T-cell (primary cell): ENCODE data around the gene CNGA2. TPM values are rescaled to one million over a fixed set of nuclear protein-coding genes. Genes with fewer than 3 reads are reported as not detected.

Source experiments
- ATAC-seq, 4 experiments: fragments of 200-7000 bp in 3 of 4; fragments of 150-1000 bp in 1 of 4; cut with Tn5 transposase; replicated peaks in 1 of 4; 1 replicate in 3 of 4; 2 replicates in 1 of 4; pipeline ENCODE4 v1.10.0; 2021; ENCODE audit warnings: moderate library complexity in 3 of 4, mild to moderate bottlenecking in 2 of 4, moderate number of reproducible peaks in 1 of 4
- CTCF ChIA-PET, 2 donors: fragments of 300-600 bp; sonication (Branson Sonifier 250); formaldehyde crosslinking; loops; one replicate each; lab custom pipeline; 2022; ENCODE audit warnings: antibody characterized with exemption in 2 of 2; lab: Charles Lee
- POLR2A ChIA-PET, 2 donors: fragments of 300-600 bp; sonication (Branson Sonifier 250); formaldehyde crosslinking; loops; one replicate each; lab custom pipeline; 2022; ENCODE audit warnings: antibody characterized with exemption in 2 of 2; lab: Charles Lee
- DNase-seq, 35 experiments: peaks; one replicate each; pipeline versions ENCODE4 v3.0.0 to v3.0.0-alpha.2; 2013 to 2023
- H3K27ac ChIP-seq: one replicate; pipeline ENCODE4 v1.5.1; 2013; ENCODE audit warnings: low read length
- H3K27me3 ChIP-seq, 2 experiments: replicated peaks in 1 of 2; 1 replicate in 1 of 2; 2 replicates in 1 of 2; pipeline versions ENCODE4 v1.6.1 to v1.7.0; 2013; ENCODE audit warnings: low read length in 1 of 2, mixed read lengths in 1 of 2; ENCODE audit not compliant: control insufficient read depth in 2 of 2, insufficient read depth in 2 of 2; ENCODE audit errors: extremely low read depth in 1 of 2
- H3K36me3 ChIP-seq, 2 donors: 1 replicate in 1 of 2; 2 replicates in 1 of 2; pipeline versions ENCODE4 v1.6.1 to v1.7.0; 2013; ENCODE audit warnings: low read length in 1 of 2; ENCODE audit not compliant: control insufficient read depth in 2 of 2, insufficient read depth in 1 of 2; ENCODE audit errors: extremely low read depth in 1 of 2
- H3K4me1 ChIP-seq, 2 experiments: 1 replicate in 1 of 2; 2 replicates in 1 of 2; pipeline versions ENCODE4 v1.6.1 to v1.7.0; 2013; ENCODE audit warnings: low read length in 2 of 2, mixed read lengths in 1 of 2; ENCODE audit not compliant: insufficient read depth in 2 of 2, control insufficient read depth in 1 of 2; ENCODE audit errors: extremely low read depth in 1 of 2
- H3K4me3 ChIP-seq, 2 donors: 1 replicate in 1 of 2; 2 replicates in 1 of 2; pipeline versions ENCODE4 v1.5.1 to v1.7.0; 2013; ENCODE audit warnings: mild to moderate bottlenecking in 2 of 2, low read length in 1 of 2, moderate library complexity in 1 of 2; ENCODE audit not compliant: control insufficient read depth in 1 of 2; ENCODE audit errors: extremely low read depth in 1 of 2
- H3K9me3 ChIP-seq: 2 replicates; pipeline ENCODE4 v1.7.0; 2013
- H3K27ac Mint-ChIP-seq, 2 donors: one replicate each; pipeline ENCODE4 v1.8.0; 2020 to 2021; ENCODE audit warnings: mild to moderate bottlenecking in 2 of 2, mixed read lengths in 2 of 2
- H3K27me3 Mint-ChIP-seq, 2 donors: one replicate each; pipeline ENCODE4 v1.8.0; 2021 to 2022; ENCODE audit warnings: mixed read lengths in 2 of 2
- H3K36me3 Mint-ChIP-seq: one replicate; pipeline ENCODE4 v1.8.0; 2021; ENCODE audit warnings: mixed read lengths
- H3K4me1 Mint-ChIP-seq, 3 donors: one replicate each; pipeline ENCODE4 v1.8.0; 2020 to 2022; ENCODE audit warnings: mixed read lengths in 3 of 3, mild to moderate bottlenecking in 1 of 3
- H3K4me3 Mint-ChIP-seq, 3 donors: one replicate each; pipeline ENCODE4 v1.8.0; 2020 to 2022; ENCODE audit warnings: mild to moderate bottlenecking in 3 of 3, mixed read lengths in 3 of 3, moderate library complexity in 3 of 3
- H3K9me3 Mint-ChIP-seq, 3 donors: one replicate each; pipeline ENCODE4 v1.8.0; 2020 to 2022; ENCODE audit warnings: mixed read lengths in 3 of 3
- WGBS: methylation state at CpG from one replicate; pipeline ENCODE4 v1.1.5; 2013; ENCODE audit warnings: missing lambda C conversion rate; ENCODE audit not compliant: insufficient coverage; 5-methylcytosine and 5-hydroxymethylcytosine counted together
- total RNA-seq, 35 experiments: library from RNA in 6 of 35; stranded (reverse) in 6 of 35; fragments of 120-200 nt in 1 of 35; gene quantifications; one replicate each; pipeline versions ENCODE4 v1.2.1 to v1.2.4 and lab custom pipeline; 2013 to 2026

The CNGA2 gene
- total RNA-seq, 5 donors from 2014 or later (not counting 1 experiment from before 2014, with no cell fraction given), result not detected

DNA sequence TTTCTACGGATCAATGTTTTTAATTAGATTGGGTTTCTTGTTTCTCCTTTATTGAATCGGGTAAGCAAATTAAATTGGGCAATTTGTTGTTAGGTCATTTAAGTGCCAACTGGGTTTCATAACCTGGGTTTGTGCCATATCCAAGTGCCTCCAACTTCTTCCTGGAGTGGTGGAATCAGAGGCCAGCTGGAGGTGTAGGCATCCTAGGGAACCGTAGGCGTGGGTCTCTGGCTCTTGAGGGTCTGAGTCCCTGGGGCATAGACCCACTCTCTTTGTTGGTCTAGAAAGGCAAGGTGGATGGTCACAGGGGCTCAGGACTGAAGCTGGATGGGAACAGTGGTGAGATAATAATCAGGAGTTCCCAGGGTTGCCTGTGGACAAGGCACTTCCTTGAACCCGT is 18.3 kb downstream of the CNGA2 start:
- 100% methylated on average over 1 of the region's 5 CpGs for WGBS
- no peak for DNase-seq

DNA sequence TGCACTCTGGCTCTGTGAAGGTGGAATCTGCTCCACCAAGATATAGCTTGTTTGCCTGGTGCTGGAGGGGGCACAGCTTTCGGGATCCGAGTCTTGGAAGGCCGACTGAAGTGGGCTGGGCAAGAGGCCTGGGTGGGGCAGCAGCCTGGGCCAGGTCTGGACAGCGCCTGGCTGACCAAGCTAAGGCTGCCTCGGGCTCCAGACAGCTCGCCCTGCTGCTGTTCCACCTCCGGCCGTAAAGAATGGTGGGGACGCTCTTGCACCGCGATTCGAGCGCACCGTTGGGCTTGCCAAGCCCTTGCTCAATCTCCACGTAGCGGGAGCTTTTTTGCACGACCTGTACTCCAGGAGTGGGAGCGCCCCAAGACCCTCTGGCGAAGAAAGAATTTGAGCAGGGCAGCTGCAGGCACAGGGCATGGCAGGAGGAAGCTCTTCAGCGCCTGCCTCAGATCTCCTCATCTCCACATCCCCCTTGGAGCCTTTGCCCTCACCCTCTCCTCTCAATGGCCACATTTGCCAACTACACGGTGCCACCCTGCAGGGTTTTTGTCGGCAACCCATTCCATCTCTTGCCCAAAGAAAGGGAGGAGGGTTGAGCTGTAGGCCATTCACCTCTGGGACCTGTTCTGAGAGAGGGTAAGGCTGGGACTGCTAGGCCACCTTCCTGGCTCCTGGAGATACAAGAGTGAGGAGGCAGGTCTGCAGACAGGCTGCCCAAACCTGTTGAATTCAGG is 18.9 kb downstream of the CNGA2 start:
- Mint-ChIP-seq H3K27me3 (peaks cover 10 to 47% of the 10 kb centered on the region in 2 donors), H3K36me3 (no peaks in the 10 kb centered on the region), H3K9me3 (no peaks in the 10 kb centered on the region), H3K27ac (no peak overlapping the region), H3K4me1 (no peaks in the 10 kb centered on the region), H3K4me3 (no peak overlapping the region)
- DNase-seq (no peak), ATAC-seq (no peak)
- no peaks in the 10 kb centered on the region for H3K9me3 ChIP-seq
- ChIA-PET POLR2A (no interaction called here), CTCF (interaction anchor here in 1 of 2 donors (0.9 kb wide), 1 partner anchor 16 kb away, joined by 10 read pairs; no protein-coding TSS in a partner anchor)
- no peaks in the 10 kb centered on the region for H3K4me1 ChIP-seq
- WGBS, result no CpG with 5 or more reads among the region's 22 CpGs
- H3K36me3 ChIP-seq, result no peaks in the 10 kb centered on the region
- no peak overlapping the region for H3K4me3 ChIP-seq
- H3K27me3 ChIP-seq, result peaks cover 0 to 12% of the 10 kb centered on the region in 2 experiments
- H3K27ac ChIP-seq, result no peak overlapping the region

More for the DNA sequence above, 18.3 kb downstream of the CNGA2 start:
- Mint-ChIP-seq H3K4me1 (no peaks in the 10 kb centered on the region), H3K4me3 (no peak overlapping the region), H3K36me3 (no peaks in the 10 kb centered on the region), H3K27ac (no peak overlapping the region), H3K27me3 (peaks cover 10 to 44% of the 10 kb centered on the region in 2 donors), H3K9me3 (no peaks in the 10 kb centered on the region)
- Histone ChIP-seq H3K4me3 (no peak overlapping the region), H3K9me3 (no peaks in the 10 kb centered on the region), H3K36me3 (no peaks in the 10 kb centered on the region), H3K27me3 (peaks cover 0 to 12% of the 10 kb centered on the region in 2 experiments), H3K4me1 (no peaks in the 10 kb centered on the region), H3K27ac (no peak overlapping the region)
- ChIA-PET CTCF (interaction anchor here in 1 of 2 donors (0.9 kb wide), 1 partner anchor 15 kb away, joined by 10 read pairs; no protein-coding TSS in a partner anchor), POLR2A (no interaction called here)
- no peak for ATAC-seq

DNA sequence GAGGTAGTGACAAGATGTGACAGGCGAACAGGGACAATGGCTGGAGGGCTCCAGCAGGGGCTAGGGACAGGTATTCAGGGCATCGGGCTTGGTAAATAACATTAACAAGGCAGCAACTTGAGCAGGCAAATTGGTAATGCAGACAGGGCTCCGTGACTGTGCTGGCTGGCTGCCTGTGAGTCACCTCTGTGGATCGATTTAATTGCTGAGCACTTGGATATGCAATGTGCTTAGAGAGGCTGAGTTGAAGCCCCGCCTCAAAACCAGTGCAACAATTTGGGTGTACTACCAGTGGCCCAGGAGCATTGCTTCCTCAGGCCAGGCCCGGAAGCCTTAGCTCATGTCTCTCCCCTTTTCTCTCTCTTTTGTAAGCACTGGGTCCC is 19.5 kb downstream of the CNGA2 start:
- CTCF ChIA-PET, result no interaction called here
- Histone ChIP-seq H3K27ac (no peak overlapping the region), H3K36me3 (no peaks in the 10 kb centered on the region), H3K4me1 (no peaks in the 10 kb centered on the region), H3K27me3 (peaks cover 0 to 12% of the 10 kb centered on the region in 2 experiments), H3K4me3 (no peak overlapping the region), H3K9me3 (no peaks in the 10 kb centered on the region)
- Mint-ChIP-seq H3K36me3 (no peaks in the 10 kb centered on the region), H3K27ac (no peak overlapping the region), H3K9me3 (no peaks in the 10 kb centered on the region), H3K4me3 (no peak overlapping the region), H3K27me3 (peaks cover 10 to 42% of the 10 kb centered on the region in 2 donors), H3K4me1 (no peaks in the 10 kb centered on the region)
- POLR2A ChIA-PET, result no interaction called here
- ATAC-seq (no peak), DNase-seq (no peak)
- WGBS, result 85% methylated on average over 2 of the region's 6 CpGs

DNA sequence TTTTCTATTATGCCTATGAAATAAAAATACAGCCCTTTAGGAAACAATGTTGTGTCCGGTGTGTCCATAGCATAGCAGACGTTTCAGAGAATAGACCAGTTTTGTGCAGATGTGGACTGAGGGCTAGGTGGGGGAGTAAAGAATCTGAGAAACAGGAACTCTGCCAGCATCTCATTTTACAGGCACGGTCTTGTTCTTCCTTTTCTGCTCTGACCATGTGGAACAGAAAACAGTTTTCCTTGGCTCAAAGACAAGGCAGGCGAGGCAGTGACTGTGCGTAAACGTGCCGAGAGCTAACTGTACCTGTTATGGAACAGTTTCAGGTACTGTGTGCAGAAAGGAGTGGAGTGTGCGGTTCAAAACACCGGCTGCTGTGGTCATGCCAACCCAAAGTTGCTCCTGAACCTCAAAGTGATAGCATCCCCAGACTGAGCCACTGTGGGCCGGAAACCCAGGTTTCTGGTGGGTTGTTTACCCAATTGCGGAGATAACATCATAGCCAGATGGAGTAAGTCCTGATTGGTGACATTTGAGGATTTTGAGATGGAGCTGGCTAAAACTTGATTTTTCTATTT is 20.2 kb downstream of the CNGA2 start:
- peaks cover 0 to 12% of the 10 kb centered on the region in 2 experiments for H3K27me3 ChIP-seq
- no peaks in the 10 kb centered on the region for H3K36me3 Mint-ChIP-seq
- H3K36me3 ChIP-seq, result no peaks in the 10 kb centered on the region
- DNase-seq (no peak), ATAC-seq (no peak)
- H3K4me1 ChIP-seq, result no peaks in the 10 kb centered on the region
- ChIA-PET CTCF (no interaction called here), POLR2A (no interaction called here)
- WGBS, result 65% methylated on average over 7 of the region's 11 CpGs
- no peak overlapping the region for H3K27ac ChIP-seq
- H3K9me3 ChIP-seq, result no peaks in the 10 kb centered on the region
- no peak overlapping the region for H3K4me3 ChIP-seq
- peaks cover 10 to 39% of the 10 kb centered on the region in 2 donors for H3K27me3 Mint-ChIP-seq
- no peak overlapping the region for H3K27ac Mint-ChIP-seq
- no peaks in the 10 kb centered on the region for H3K4me1 Mint-ChIP-seq
- no peak overlapping the region for H3K4me3 Mint-ChIP-seq
- no peaks in the 10 kb centered on the region for H3K9me3 Mint-ChIP-seq

DNA sequence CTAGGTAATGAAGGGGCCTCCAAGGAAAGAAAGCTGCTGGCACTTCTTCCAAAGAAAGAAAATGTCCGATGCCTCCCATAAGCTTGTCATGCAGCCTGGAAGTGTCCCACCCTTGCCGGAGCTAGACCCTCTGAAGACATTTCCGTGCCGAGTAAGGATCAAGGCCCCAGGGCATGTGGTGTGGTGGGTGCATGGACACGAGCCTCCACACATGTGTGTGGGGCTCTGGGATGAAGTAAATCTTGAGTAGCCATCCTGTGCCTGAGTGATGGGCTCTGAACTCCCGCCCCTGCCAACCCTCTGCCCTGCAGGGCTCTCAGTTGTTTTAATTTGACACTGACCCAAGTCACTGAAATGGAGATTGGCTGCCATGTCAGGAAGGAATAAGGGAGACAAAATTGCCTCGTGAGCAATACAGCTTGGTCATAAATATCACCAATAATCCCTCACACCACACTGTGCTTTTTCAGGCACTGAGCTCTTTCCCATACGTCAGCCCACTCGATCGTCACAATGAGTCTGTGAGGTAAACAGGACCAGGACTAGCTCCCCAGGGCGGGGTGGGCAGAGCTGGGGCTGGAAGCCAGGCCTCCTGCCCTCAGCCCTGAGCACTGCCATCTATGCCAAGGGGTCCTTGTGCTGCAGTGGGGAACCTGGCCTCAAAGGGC is 24.6 kb downstream of the CNGA2 start:
- Mint-ChIP-seq H3K27ac (no peak overlapping the region), H3K4me1 (no peaks in the 10 kb centered on the region), H3K27me3 (peaks cover 0 to 22% of the 10 kb centered on the region in 2 donors), H3K4me3 (no peak overlapping the region), H3K9me3 (no peaks in the 10 kb centered on the region), H3K36me3 (no peaks in the 10 kb centered on the region)
- ATAC-seq, result no peak
- H3K4me3 ChIP-seq, result no peak overlapping the region
- H3K27me3 ChIP-seq, result peaks cover 0 to 3% of the 10 kb centered on the region in 2 experiments
- CTCF ChIA-PET, result interaction anchor here in 1 of 2 donors (0.6 kb wide), 1 partner anchor 1117 kb away, joined by 3 read pairs; no protein-coding TSS in a partner anchor
- H3K9me3 ChIP-seq, result no peaks in the 10 kb centered on the region
- no peak for DNase-seq
- WGBS, result 83% methylated on average over 2 of the region's 11 CpGs
- H3K4me1 ChIP-seq, result no peaks in the 10 kb centered on the region
- POLR2A ChIA-PET, result no interaction called here
- no peak overlapping the region for H3K27ac ChIP-seq
- H3K36me3 ChIP-seq, result no peaks in the 10 kb centered on the region

DNA sequence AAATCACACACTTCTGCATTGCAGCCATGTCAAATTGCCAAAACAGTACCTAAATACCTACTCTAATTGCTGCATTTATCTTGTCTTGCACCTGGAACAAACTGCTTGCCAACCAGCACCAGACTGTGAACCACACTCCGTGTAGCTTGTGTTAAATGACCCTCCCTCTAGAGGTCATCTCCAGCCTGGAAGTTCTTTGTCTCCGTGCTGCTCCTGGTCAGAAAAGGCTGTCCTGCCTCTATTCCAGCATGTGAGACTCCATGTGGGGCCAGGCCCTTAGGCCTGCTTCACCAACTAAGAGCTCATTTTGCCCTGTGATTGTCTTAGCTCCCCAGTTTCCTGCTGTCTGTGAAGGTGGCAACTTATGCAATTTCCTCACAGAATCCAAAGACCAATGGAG is 28.3 kb downstream of the CNGA2 start:
- H3K27me3 ChIP-seq, result no peaks in the 10 kb centered on the region
- H3K9me3 ChIP-seq, result no peaks in the 10 kb centered on the region
- Mint-ChIP-seq H3K36me3 (no peaks in the 10 kb centered on the region), H3K4me3 (no peak overlapping the region), H3K4me1 (no peaks in the 10 kb centered on the region), H3K27ac (no peak overlapping the region), H3K27me3 (peaks cover 0 to 34% of the 10 kb centered on the region in 2 donors), H3K9me3 (no peaks in the 10 kb centered on the region)
- H3K36me3 ChIP-seq, result no peaks in the 10 kb centered on the region
- ChIA-PET POLR2A (interaction anchor here in 1 of 2 donors (0.6 kb wide), 1 partner anchor 14 kb away, joined by 7 read pairs; no protein-coding TSS in a partner anchor), CTCF (no interaction called here)
- H3K27ac ChIP-seq, result no peak overlapping the region
- no peak overlapping the region for H3K4me3 ChIP-seq
- no peak for ATAC-seq
- 50% methylated on average over 1 of the region's 2 CpGs for WGBS
- no peak for DNase-seq
- no peaks in the 10 kb centered on the region for H3K4me1 ChIP-seq
